Endothelial cell of umbilical vein (primary cell): Measurements from ENCODE around the gene FASLG.

Experiments
- EZH2 ChIP-seq: IDR thresholded peaks from 2 replicates; pipeline ENCODE4 v1.6.1; 2012; ENCODE audit warnings: borderline replicate concordance, low read depth, mild to moderate bottlenecking, moderate library complexity, low read length, inconsistent platforms; ENCODE audit not compliant: severe bottlenecking
- MYC ChIP-seq: IDR thresholded peaks from one replicate; pipeline ENCODE4 v1.6.1; 2011; ENCODE audit warnings: mild to moderate bottlenecking, low read depth, low read length
- POLR2A ChIP-seq: IDR thresholded peaks from 2 replicates; pipeline ENCODE4 v1.6.1; 2012; ENCODE audit warnings: low read depth, mild to moderate bottlenecking, control low read depth, low read length
- POLR2AphosphoS5 ChIP-seq: IDR thresholded peaks from 2 replicates; pipeline ENCODE4 v1.6.1; 2012; ENCODE audit warnings: low read depth, mild to moderate bottlenecking, control low read depth, low read length, moderate library complexity; ENCODE audit not compliant: insufficient read depth
- TF ChIP-seq, protein P1 (sequence below): IDR thresholded peaks from 2 replicates; pipeline ENCODE4 v1.6.1; 2011; ENCODE audit not compliant: insufficient read depth, insufficient read length
- TF ChIP-seq, protein P2 (sequence below), 2 donors: IDR thresholded peaks; 1 replicate in 1 of 2; 2 replicates in 1 of 2; pipeline ENCODE4 v1.5.1; 2011; ENCODE audit warnings: low read length in 2 of 2, mild to moderate bottlenecking in 2 of 2, moderate library complexity in 2 of 2, control low read depth in 1 of 2, inconsistent platforms in 1 of 2, low read depth in 1 of 2; ENCODE audit not compliant: insufficient read depth in 1 of 2; ENCODE audit errors: extremely low read depth in 1 of 2

DNA sequence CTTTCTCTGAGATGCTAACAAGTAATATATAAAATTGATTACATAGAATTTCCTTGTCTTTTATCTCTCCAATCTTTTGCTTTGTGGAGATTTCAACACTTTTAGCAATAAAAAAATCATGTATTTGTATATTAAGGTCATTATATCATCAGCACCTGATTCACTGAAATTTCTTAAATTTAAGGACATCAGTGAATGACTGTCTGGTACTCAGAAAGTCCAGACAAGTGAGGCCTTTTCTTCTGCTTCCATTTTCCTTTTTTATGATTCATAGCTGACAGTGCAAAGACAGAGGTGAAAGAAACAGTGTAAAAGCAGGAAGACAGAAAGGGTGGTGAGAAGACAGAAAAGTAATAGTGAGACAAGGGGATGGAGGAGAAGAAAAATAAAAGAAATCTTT is 54.6 kb downstream of the FASLG start:
- TF ChIP-seq, protein P1, sequence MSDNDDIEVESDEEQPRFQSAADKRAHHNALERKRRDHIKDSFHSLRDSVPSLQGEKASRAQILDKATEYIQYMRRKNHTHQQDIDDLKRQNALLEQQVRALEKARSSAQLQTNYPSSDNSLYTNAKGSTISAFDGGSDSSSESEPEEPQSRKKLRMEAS, result no peak
- TF ChIP-seq EZH2 (no peak), POLR2A (no peak), POLR2AphosphoS5 (no peak), MYC (no peak)
- TF ChIP-seq, protein P2, sequence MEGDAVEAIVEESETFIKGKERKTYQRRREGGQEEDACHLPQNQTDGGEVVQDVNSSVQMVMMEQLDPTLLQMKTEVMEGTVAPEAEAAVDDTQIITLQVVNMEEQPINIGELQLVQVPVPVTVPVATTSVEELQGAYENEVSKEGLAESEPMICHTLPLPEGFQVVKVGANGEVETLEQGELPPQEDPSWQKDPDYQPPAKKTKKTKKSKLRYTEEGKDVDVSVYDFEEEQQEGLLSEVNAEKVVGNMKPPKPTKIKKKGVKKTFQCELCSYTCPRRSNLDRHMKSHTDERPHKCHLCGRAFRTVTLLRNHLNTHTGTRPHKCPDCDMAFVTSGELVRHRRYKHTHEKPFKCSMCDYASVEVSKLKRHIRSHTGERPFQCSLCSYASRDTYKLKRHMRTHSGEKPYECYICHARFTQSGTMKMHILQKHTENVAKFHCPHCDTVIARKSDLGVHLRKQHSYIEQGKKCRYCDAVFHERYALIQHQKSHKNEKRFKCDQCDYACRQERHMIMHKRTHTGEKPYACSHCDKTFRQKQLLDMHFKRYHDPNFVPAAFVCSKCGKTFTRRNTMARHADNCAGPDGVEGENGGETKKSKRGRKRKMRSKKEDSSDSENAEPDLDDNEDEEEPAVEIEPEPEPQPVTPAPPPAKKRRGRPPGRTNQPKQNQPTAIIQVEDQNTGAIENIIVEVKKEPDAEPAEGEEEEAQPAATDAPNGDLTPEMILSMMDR (IDR thresholded peaks at IDR 0.05; ENCODE audit: extremely low read depth in 1 of 2, insufficient read depth in 1 of 2, low read depth in 1 of 2, low read length in 2 of 2), result no peak
